Measurements from ENCODE around the gene SASH1.

DNA sequence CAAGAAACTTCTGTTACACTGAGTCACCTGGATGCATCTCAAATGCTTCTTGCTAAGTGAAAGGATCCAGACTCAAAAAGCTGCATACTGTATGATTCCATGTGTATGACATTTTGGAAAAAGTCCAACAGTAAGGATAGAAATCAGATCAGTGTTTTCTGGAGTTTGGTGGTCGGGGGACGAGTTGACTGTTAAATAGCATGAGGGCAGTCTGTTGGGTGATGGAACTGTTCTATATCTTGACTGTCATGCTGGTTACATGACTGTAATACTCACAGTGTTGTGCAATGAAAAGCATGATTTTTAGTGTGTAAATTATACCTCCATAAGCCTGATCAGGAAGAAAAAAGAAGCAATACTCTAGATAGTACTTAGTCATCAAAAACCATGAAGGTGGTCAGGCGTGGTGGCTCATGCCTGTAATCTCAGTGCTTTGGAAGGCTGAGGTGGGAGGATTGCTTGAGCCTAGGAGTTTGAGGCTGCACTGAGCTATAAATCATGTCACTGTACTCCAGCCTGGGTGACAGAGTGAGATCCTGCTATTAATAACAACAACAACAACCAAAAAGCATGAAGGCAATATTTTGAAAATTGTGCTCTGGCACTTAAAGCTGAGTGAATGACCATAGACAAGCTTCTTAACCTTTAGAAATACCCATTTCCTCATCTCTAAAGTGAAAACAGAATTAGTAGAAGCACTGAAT, 30.5 kb upstream of the SASH1 start:
- TF ChIP-seq, protein P1, sequence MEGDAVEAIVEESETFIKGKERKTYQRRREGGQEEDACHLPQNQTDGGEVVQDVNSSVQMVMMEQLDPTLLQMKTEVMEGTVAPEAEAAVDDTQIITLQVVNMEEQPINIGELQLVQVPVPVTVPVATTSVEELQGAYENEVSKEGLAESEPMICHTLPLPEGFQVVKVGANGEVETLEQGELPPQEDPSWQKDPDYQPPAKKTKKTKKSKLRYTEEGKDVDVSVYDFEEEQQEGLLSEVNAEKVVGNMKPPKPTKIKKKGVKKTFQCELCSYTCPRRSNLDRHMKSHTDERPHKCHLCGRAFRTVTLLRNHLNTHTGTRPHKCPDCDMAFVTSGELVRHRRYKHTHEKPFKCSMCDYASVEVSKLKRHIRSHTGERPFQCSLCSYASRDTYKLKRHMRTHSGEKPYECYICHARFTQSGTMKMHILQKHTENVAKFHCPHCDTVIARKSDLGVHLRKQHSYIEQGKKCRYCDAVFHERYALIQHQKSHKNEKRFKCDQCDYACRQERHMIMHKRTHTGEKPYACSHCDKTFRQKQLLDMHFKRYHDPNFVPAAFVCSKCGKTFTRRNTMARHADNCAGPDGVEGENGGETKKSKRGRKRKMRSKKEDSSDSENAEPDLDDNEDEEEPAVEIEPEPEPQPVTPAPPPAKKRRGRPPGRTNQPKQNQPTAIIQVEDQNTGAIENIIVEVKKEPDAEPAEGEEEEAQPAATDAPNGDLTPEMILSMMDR (IDR thresholded peaks at IDR 0.05): no peak
- TF ChIP-seq POLR2A (IDR thresholded peaks at IDR 0.05): no peak

Data from body of pancreas (tissue), 4 donors.